NB4 (cell line): ENCODE data around the gene FRS2.

Experiments
- POLR2A ChIP-seq: IDR thresholded peaks from 2 replicates; pipeline ENCODE4 v1.6.1; 2011; ENCODE audit warnings: mild to moderate bottlenecking; ENCODE audit not compliant: insufficient read length; ENCODE audit errors: extremely low read depth
- TF ChIP-seq, protein P1 (sequence below): IDR thresholded peaks from one replicate; pipeline ENCODE4 v1.5.1; 2012; ENCODE audit warnings: low read depth, low read length

DNA sequence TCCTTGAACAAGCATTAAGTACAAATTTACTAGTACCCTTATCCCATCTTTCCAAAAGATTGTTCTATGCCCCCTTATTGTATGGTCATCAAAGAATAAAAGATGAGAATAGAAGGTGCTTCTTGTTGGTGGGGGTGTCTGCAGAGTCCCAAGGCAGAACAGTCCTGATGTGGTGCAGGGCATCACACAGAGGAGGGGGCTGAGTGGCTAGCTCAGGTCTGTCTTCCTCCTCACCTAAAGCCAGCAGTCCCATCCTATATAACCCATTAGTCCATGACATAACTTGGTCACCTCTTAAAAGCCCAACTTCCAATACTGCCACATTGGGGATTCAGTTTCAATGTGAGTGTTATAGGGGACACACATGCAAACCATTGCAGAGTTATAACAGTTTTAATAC lies 130.6 kb downstream of the FRS2 start:
- no peak for TF ChIP-seq POLR2A
- TF ChIP-seq, protein P1, sequence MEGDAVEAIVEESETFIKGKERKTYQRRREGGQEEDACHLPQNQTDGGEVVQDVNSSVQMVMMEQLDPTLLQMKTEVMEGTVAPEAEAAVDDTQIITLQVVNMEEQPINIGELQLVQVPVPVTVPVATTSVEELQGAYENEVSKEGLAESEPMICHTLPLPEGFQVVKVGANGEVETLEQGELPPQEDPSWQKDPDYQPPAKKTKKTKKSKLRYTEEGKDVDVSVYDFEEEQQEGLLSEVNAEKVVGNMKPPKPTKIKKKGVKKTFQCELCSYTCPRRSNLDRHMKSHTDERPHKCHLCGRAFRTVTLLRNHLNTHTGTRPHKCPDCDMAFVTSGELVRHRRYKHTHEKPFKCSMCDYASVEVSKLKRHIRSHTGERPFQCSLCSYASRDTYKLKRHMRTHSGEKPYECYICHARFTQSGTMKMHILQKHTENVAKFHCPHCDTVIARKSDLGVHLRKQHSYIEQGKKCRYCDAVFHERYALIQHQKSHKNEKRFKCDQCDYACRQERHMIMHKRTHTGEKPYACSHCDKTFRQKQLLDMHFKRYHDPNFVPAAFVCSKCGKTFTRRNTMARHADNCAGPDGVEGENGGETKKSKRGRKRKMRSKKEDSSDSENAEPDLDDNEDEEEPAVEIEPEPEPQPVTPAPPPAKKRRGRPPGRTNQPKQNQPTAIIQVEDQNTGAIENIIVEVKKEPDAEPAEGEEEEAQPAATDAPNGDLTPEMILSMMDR: no peak
